Measurements from ENCODE around the gene TTC7B.

TTC7B gene

GRCh38 chr14:90632871-90633270 is 183.4 kb downstream of the TTC7B start:
- H3F3A ChIP-seq (ENCODE audit: insufficient read depth), result no peaks in the 10 kb centered on the region
- H3K9me2 ChIP-seq (replicated peaks; ENCODE audit: insufficient read depth, low read length), result no peaks in the 10 kb centered on the region
- H2AFZ ChIP-seq (ENCODE audit: low read depth, low read length, severe bottlenecking), result no peak overlapping the region
- no peaks in the 10 kb centered on the region for H3K27me3 ChIP-seq (ENCODE audit: low read length)
- H3K4me3 ChIP-seq (ENCODE audit: insufficient read depth, low read length, poor library complexity, severe bottlenecking), result no peak overlapping the region
- no peak for TF ChIP-seq CTCF (IDR thresholded peaks at IDR 0.05; ENCODE audit: insufficient read depth, low read length, poor library complexity, severe bottlenecking)
- TF ChIP-seq EZH2phosphoT487 (conservative IDR thresholded peaks at IDR 0.05; ENCODE audit: low read length), result no peak
- H3K79me2 ChIP-seq (ENCODE audit: insufficient read depth, low read length), result no peaks in the 10 kb centered on the region
- H4K20me1 ChIP-seq (ENCODE audit: low read depth, low read length), result no peaks in the 10 kb centered on the region
- no peaks in the 10 kb centered on the region for H3K9me3 ChIP-seq (ENCODE audit: insufficient read depth, low read length)
- no peak overlapping the region for H3K27ac ChIP-seq (ENCODE audit: low read depth, low read length)
- H3K4me2 ChIP-seq (ENCODE audit: low read depth, low read length, poor library complexity, severe bottlenecking), result no peak overlapping the region
- no peaks in the 10 kb centered on the region for H3K36me3 ChIP-seq (ENCODE audit: low read length)
- no peak overlapping the region for H3K9ac ChIP-seq (ENCODE audit: low read length)

- Histone ChIP-seq H3F3A (ENCODE audit: insufficient read depth) (no peaks in the 10 kb centered on the region), H4K20me1 (ENCODE audit: low read depth, low read length) (no peaks in the 10 kb centered on the region), H3K9ac (ENCODE audit: low read length) (no peak overlapping the region), H3K4me2 (ENCODE audit: low read depth, low read length, poor library complexity, severe bottlenecking) (no peak overlapping the region), H3K9me3 (ENCODE audit: insufficient read depth, low read length) (no peaks in the 10 kb centered on the region), H3K36me3 (ENCODE audit: low read length) (no peaks in the 10 kb centered on the region), H2AFZ (ENCODE audit: low read depth, low read length, severe bottlenecking) (no peak overlapping the region), H3K79me2 (ENCODE audit: insufficient read depth, low read length) (no peaks in the 10 kb centered on the region), H3K4me3 (ENCODE audit: insufficient read depth, low read length, poor library complexity, severe bottlenecking) (no peak overlapping the region), H3K27ac (ENCODE audit: low read depth, low read length) (no peak overlapping the region), H3K27me3 (ENCODE audit: low read length) (no peaks in the 10 kb centered on the region), H3K9me2 (replicated peaks; ENCODE audit: insufficient read depth, low read length) (no peaks in the 10 kb centered on the region)
- TF ChIP-seq EZH2phosphoT487 (conservative IDR thresholded peaks at IDR 0.05; ENCODE audit: low read length), result no peak
- no peak for TF ChIP-seq CTCF (IDR thresholded peaks at IDR 0.05; ENCODE audit: insufficient read depth, low read length, poor library complexity, severe bottlenecking)
Measured at GRCh38 chr14:90632451-90632850, 183.8 kb downstream of the TTC7B start.

- Histone ChIP-seq H3K27ac (ENCODE audit: low read depth, low read length) (no peak overlapping the region), H3K4me2 (ENCODE audit: low read depth, low read length, poor library complexity, severe bottlenecking) (no peak overlapping the region), H3K9me3 (ENCODE audit: insufficient read depth, low read length) (no peaks in the 10 kb centered on the region), H3K9me2 (replicated peaks; ENCODE audit: insufficient read depth, low read length) (no peaks in the 10 kb centered on the region), H2AFZ (ENCODE audit: low read depth, low read length, severe bottlenecking) (no peak overlapping the region), H3K4me3 (ENCODE audit: insufficient read depth, low read length, poor library complexity, severe bottlenecking) (no peak overlapping the region), H3K27me3 (ENCODE audit: low read length) (no peaks in the 10 kb centered on the region), H3K79me2 (ENCODE audit: insufficient read depth, low read length) (no peaks in the 10 kb centered on the region), H4K20me1 (ENCODE audit: low read depth, low read length) (no peaks in the 10 kb centered on the region), H3K36me3 (ENCODE audit: low read length) (no peaks in the 10 kb centered on the region), H3K9ac (ENCODE audit: low read length) (no peak overlapping the region), H3F3A (ENCODE audit: insufficient read depth) (no peaks in the 10 kb centered on the region)
- TF ChIP-seq EZH2phosphoT487 (conservative IDR thresholded peaks at IDR 0.05; ENCODE audit: low read length), result no peak
- no peak for TF ChIP-seq CTCF (IDR thresholded peaks at IDR 0.05; ENCODE audit: insufficient read depth, low read length, poor library complexity, severe bottlenecking)
Measured at GRCh38 chr14:90630171-90630806, 185.9 kb downstream of the TTC7B start.

Measured in SU-DHL-6 (cell line).